ENCODE data around the gene OR2J3. TPM values are rescaled to one million over a fixed set of nuclear protein-coding genes. Genes with fewer than 3 reads are reported as not detected.

The OR2J3 gene
- total and polyA plus RNA-seq, 2 of the 13 experiments (the other 11 are each of a cell fraction or from before 2014, with no cell fraction given) = 0.70 TPM; not detected in 1

- TF ChIP-seq HNF1B (CRISPR knock-in tag; IDR thresholded peaks at IDR 0.05) (0 out of 2 replicates have a peak, but pooled peaks have one; percentile 21), SMC3 (IDR thresholded peaks at IDR 0.05; ENCODE audit: low read length) (peak; percentile 67), HDAC1 (CRISPR knock-in tag; IDR thresholded peaks at IDR 0.05) (no peak), KDM4B (CRISPR knock-in tag; IDR thresholded peaks at IDR 0.05) (no peak), FOSL2 (CRISPR knock-in tag; IDR thresholded peaks at IDR 0.05) (peak; percentile 9; the same call in 1 of the 2 replicates), ZNF788 (CRISPR knock-in tag; IDR thresholded peaks at IDR 0.05; ENCODE audit: borderline replicate concordance) (0 out of 2 replicates have a peak, but pooled peaks have one; percentile 19)
These were observed 35.8 kb upstream of the OR2J3 start (continued) for GRCh38 chr6:29071831-29072723.

- 0% methylated on average over 1 of the region's 1 CpG for WGBS (ENCODE audit: low lambda C conversion rate)
- Histone ChIP-seq H3K9ac (ENCODE audit: insufficient read depth, low read depth, low read length) (no peak overlapping the region), H3K4me3 (replicated peaks in 1 of 3; ENCODE audit: insufficient read depth in 1 of 3, low read depth in 2 of 3, low read length in 3 of 3) (no peak overlapping the region), H3K9me3 (ENCODE audit: low read length) (no peaks in the 10 kb centered on the region), H3K4me2 (ENCODE audit: low read depth, low read length) (no peak overlapping the region), H3K27me3 (ENCODE audit: control insufficient read depth in 1 of 2, insufficient read depth in 2 of 2, low read length in 2 of 2) (peaks cover 0 to 5% of the 10 kb centered on the region in 2 experiments; a peak in 2 of 5 replicates), H3K36me3 (replicated peaks in 1 of 2; ENCODE audit: control insufficient read depth in 1 of 2, insufficient read depth in 2 of 2, low read length in 2 of 2) (no peaks in the 10 kb centered on the region), H4K20me1 (ENCODE audit: insufficient read depth, low read length) (no peaks in the 10 kb centered on the region), H3K79me2 (ENCODE audit: insufficient read depth, low read length) (no peaks in the 10 kb centered on the region), H2AFZ (ENCODE audit: low read length) (no peak overlapping the region), H3K4me1 (ENCODE audit: insufficient read depth, low read length) (no peaks in the 10 kb centered on the region), H3K27ac (ENCODE audit: extremely low read length, insufficient read depth, low read length) (no peak overlapping the region)
- DNase-seq (ENCODE audit: low spot score) = no peak
- intact Hi-C loops (cut with micrococcal nuclease; ENCODE audit: unreplicated experiment) (no loop called here), in situ Hi-C loops (cut with HindIII; ENCODE audit: extremely low pct_ligation_motif_present, low pct_unique_long_range_greater_than_20kb) (no loop called here)
- no peak for ATAC-seq
- ChIA-PET CTCF (ENCODE audit: low intra/inter-chr PET ratio, low total read pairs) (no interaction called here), POLR2A (no interaction called here)
- FAIRE-seq = no peak
- no TSS peak for BruUV-seq (replicated peaks)
- TF ChIP-seq ZNF101 (CRISPR knock-in tag; IDR thresholded peaks at IDR 0.05; ENCODE audit: borderline replicate concordance, low read depth) (no peak), DRAP1 (CRISPR knock-in tag; IDR thresholded peaks at IDR 0.05) (no peak), ATF7 (IDR thresholded peaks at IDR 0.05) (peak; percentile 71; the same call in 1 of the 2 replicates), ATF7 (CRISPR knock-in tag; IDR thresholded peaks at IDR 0.05) (no peak), STAT5B (CRISPR knock-in tag; IDR thresholded peaks at IDR 0.05) (no peak), EHMT2 (IDR thresholded peaks at IDR 0.05; ENCODE audit: borderline replicate concordance, low read depth, low read length) (no peak), ZNF567 (CRISPR knock-in tag; IDR thresholded peaks at IDR 0.05; ENCODE audit: borderline replicate concordance) (no peak), ZNF782 (CRISPR knock-in tag; IDR thresholded peaks at IDR 0.05; ENCODE audit: borderline replicate concordance) (no peak), TMF1 (CRISPR knock-in tag; IDR thresholded peaks at IDR 0.05; ENCODE audit: low read depth) (no peak)
These were observed 28.7 kb upstream of the OR2J3 start for GRCh38 chr6:29079203-29079602.

Measured in HepG2 (cell line).